Measurements from ENCODE around the gene ANAPC1.

GRCh38 chr2:111912547-111912946, 28.6 kb upstream of the ANAPC1 start:
- no peak for TF ChIP-seq ZSCAN18 (tag by site-specific recombination; IDR thresholded peaks at IDR 0.05)
- no peak for TF ChIP-seq ZNF596 (tag by site-specific recombination; IDR thresholded peaks at IDR 0.05)
- no peak for TF ChIP-seq ZNF776 (tag by site-specific recombination; IDR thresholded peaks at IDR 0.05; ENCODE audit: borderline replicate concordance)
- no peak for TF ChIP-seq CTCF (tag by site-specific recombination; IDR thresholded peaks at IDR 0.05)
- no peak for TF ChIP-seq ZNF501 (tag by site-specific recombination; IDR thresholded peaks at IDR 0.05)
- TF ChIP-seq EGR2 (tag by site-specific recombination; IDR thresholded peaks at IDR 0.05; ENCODE audit: low read depth): no peak

All from HEK293 (cell line).